Ascending aorta (tissue), 2 donors: ENCODE results near the gene NQO2. TPM values are rescaled to one million over a fixed set of nuclear protein-coding genes. Genes with fewer than 3 reads are reported as not detected.
"Not testable (repeated sequence)": the region's sequence is repeated elsewhere in the genome, so short reads cannot be mapped to it uniquely, and the experiment has no call there.

ENCODE experiments used
- DNase-seq, 2 donors: peaks; one replicate each; pipeline ENCODE4 v3.0.0-alpha.2; 2019; ENCODE audit warnings: low spot score in 2 of 2
- H3K27ac ChIP-seq, 2 donors: fragments of 200-600 bp; sonication (generic); one replicate each; pipeline ENCODE4 v1.5.1; 2016 to 2017; ENCODE audit warnings: mild to moderate bottlenecking in 1 of 2
- H3K27me3 ChIP-seq: fragments of 200-600 bp; sonication (generic); one replicate; pipeline ENCODE4 v1.5.1; 2017
- H3K36me3 ChIP-seq, 2 donors: fragments of 200-600 bp; sonication (generic); one replicate each; pipeline ENCODE4 v1.5.1; 2016
- H3K4me1 ChIP-seq, 2 donors: fragments of 200-600 bp; sonication (generic); one replicate each; pipeline ENCODE4 v1.5.1; 2016 to 2017; ENCODE audit warnings: mild to moderate bottlenecking in 1 of 2
- H3K4me3 ChIP-seq, 2 donors: fragments of 200-600 bp; sonication (generic); one replicate each; pipeline ENCODE4 v1.5.1; 2016 to 2017; ENCODE audit warnings: mild to moderate bottlenecking in 1 of 2
- H3K9me3 ChIP-seq, 2 donors: fragments of 200-600 bp; sonication (generic); one replicate each; pipeline ENCODE4 v1.5.1; 2016
- CTCF ChIP-seq, 3 experiments: fragments of 200-600 bp in 2 of 3; fragments of 450-650 bp in 1 of 3; sonication (generic) in 2 of 3; IDR thresholded peaks; one replicate each; pipeline ENCODE4 v1.5.1; 2016 to 2019; ENCODE audit warnings: antibody characterized with exemption in 3 of 3, mild to moderate bottlenecking in 1 of 3, moderate library complexity in 1 of 3
- intact Hi-C: fragments of 100-400 bp; cut with DNase I; formaldehyde crosslinking; loops from one replicate; pipeline ENCODE4 v1.15.1; 2023
- total RNA-seq: library from RNA; depleted of rRNA; stranded (reverse); fragments of >200 nt; gene quantifications from one replicate; pipeline ENCODE4 v1.1.0, GENCODE V29; 2016

NQO2 gene
- total RNA-seq, 1 donor from 2014 or later, result 7.7 TPM

GRCh38 chr6:3019065-3019464 is 19.4 kb downstream of the NQO2 start:
- Histone ChIP-seq H3K27ac (no peak overlapping the region), H3K36me3 (peaks cover 10 to 40% of the 10 kb centered on the region in 2 donors), H3K27me3 (no peaks in the 10 kb centered on the region), H3K4me3 (no peak overlapping the region), H3K4me1 (peaks cover under 1% of the 10 kb centered on the region in 2 donors), H3K9me3 (no peaks in the 10 kb centered on the region)
- intact Hi-C loops, result no loop called here
- TF ChIP-seq CTCF (IDR thresholded peaks at IDR 0.05), result no peak
- DNase-seq, result no peak

GRCh38 chr6:3019749-3020320 is 20.1 kb downstream of the NQO2 start:
- no peaks in the 10 kb centered on the region for H3K9me3 ChIP-seq
- TF ChIP-seq CTCF (IDR thresholded peaks at IDR 0.05), result no peak
- no peaks in the 10 kb centered on the region for H3K27me3 ChIP-seq
- no peak overlapping the region for H3K4me3 ChIP-seq
- peaks cover 9 to 33% of the 10 kb centered on the region in 2 donors for H3K36me3 ChIP-seq
- intact Hi-C loops, result no loop called here
- H3K4me1 ChIP-seq, result peaks cover 5 to 8% of the 10 kb centered on the region in 2 donors
- DNase-seq, result no peak
- no peak overlapping the region for H3K27ac ChIP-seq

GRCh38 chr6:3020976-3021598 is 21.4 kb downstream of the NQO2 start:
- H3K27me3 ChIP-seq, H3K4me1 ChIP-seq, H3K9me3 ChIP-seq, DNase-seq, H3K4me3 ChIP-seq, H3K27ac ChIP-seq, intact Hi-C loops: not testable (repeated sequence)
- H3K36me3 ChIP-seq, result peaks cover 3 to 25% of the 10 kb centered on the region in 2 donors

- no peak for TF ChIP-seq CTCF (IDR thresholded peaks at IDR 0.05)
- Histone ChIP-seq H3K27me3 (no peaks in the 10 kb centered on the region), H3K27ac (peak overlapping the region; percentile 77 to 90), H3K4me1 (peaks cover 5 to 9% of the 10 kb centered on the region in 2 donors), H3K9me3 (no peaks in the 10 kb centered on the region), H3K4me3 (peak overlapping the region; percentile 59 to 69), H3K36me3 (peaks cover 0 to 10% of the 10 kb centered on the region in 2 donors)
- DNase-seq, result no peak
- intact Hi-C loops, result loop anchor here (2.0 kb wide), 1 partner anchor 22 kb away; no protein-coding TSS in a partner anchor
Measured at GRCh38 chr6:3022765-3023662, 23.3 kb downstream of the NQO2 start.

- Histone ChIP-seq H3K4me3 (peak overlapping the region; percentile 59 to 69), H3K27me3 (no peaks in the 10 kb centered on the region), H3K36me3 (peaks cover 0 to 10% of the 10 kb centered on the region in 2 donors), H3K27ac (peak overlapping the region; percentile 77 to 90), H3K9me3 (no peaks in the 10 kb centered on the region), H3K4me1 (peaks cover 5 to 9% of the 10 kb centered on the region in 2 donors)
- intact Hi-C loops, result loop anchor here (2.0 kb wide), 1 partner anchor 23 kb away; no protein-coding TSS in a partner anchor
- no peak for TF ChIP-seq CTCF (IDR thresholded peaks at IDR 0.05)
- peak; percentile 80 to 95 for DNase-seq
Measured at GRCh38 chr6:3023663-3024483, 24.2 kb downstream of the NQO2 start.
